SU-DHL-6 (cell line): ENCODE measurements around the gene GYPC.

Experiments used
- EZH2phosphoT487 ChIP-seq: fragments of 200-600 bp; sonication (generic), shearing (Covaris generic); conservative IDR thresholded peaks from 2 replicates; pipeline ENCODE4 v1.6.1; 2018; ENCODE audit warnings: mild to moderate bottlenecking, antibody characterized with exemption, low read length, moderate library complexity, mixed read lengths
- TF ChIP-seq, protein P1 (sequence below): fragments of 200-600 bp; sonication (generic); IDR thresholded peaks from one replicate; pipeline ENCODE4 v1.5.1; 2017; ENCODE audit warnings: antibody characterized with exemption, mild to moderate bottlenecking, low read length, moderate library complexity; ENCODE audit not compliant: insufficient read depth, poor library complexity, severe bottlenecking

DNA sequence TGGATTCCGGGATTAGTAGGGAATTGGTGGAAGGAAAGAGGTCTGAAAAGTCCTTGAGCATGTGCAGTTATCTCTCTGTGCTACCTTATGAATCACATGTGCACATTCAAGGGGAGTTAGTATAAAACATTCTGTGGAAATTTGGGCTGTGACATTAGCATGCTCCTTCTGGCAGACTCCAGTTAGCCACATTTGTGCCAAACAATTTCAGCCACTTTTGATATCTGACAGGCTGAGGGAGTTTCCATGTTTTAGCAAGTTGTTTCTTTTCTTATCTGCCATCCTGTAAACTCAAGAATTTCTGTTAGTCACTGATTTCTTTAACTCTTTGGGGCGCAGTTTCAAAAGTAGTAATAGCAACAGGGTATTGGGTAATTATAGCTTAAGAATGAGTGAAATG, 28.3 kb upstream of the GYPC start:
- TF ChIP-seq, protein P1, sequence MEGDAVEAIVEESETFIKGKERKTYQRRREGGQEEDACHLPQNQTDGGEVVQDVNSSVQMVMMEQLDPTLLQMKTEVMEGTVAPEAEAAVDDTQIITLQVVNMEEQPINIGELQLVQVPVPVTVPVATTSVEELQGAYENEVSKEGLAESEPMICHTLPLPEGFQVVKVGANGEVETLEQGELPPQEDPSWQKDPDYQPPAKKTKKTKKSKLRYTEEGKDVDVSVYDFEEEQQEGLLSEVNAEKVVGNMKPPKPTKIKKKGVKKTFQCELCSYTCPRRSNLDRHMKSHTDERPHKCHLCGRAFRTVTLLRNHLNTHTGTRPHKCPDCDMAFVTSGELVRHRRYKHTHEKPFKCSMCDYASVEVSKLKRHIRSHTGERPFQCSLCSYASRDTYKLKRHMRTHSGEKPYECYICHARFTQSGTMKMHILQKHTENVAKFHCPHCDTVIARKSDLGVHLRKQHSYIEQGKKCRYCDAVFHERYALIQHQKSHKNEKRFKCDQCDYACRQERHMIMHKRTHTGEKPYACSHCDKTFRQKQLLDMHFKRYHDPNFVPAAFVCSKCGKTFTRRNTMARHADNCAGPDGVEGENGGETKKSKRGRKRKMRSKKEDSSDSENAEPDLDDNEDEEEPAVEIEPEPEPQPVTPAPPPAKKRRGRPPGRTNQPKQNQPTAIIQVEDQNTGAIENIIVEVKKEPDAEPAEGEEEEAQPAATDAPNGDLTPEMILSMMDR = no peak
- TF ChIP-seq EZH2phosphoT487 = no peak
